Bone marrow (tissue), 2 donors: ENCODE results near the gene ZMYND11.

Source experiments
- DNase-seq, 2 donors: peaks; one replicate each; lab custom pipeline; 2025; lab: John Stamatoyannopoulos, UW

The ZMYND11 gene

DNA sequence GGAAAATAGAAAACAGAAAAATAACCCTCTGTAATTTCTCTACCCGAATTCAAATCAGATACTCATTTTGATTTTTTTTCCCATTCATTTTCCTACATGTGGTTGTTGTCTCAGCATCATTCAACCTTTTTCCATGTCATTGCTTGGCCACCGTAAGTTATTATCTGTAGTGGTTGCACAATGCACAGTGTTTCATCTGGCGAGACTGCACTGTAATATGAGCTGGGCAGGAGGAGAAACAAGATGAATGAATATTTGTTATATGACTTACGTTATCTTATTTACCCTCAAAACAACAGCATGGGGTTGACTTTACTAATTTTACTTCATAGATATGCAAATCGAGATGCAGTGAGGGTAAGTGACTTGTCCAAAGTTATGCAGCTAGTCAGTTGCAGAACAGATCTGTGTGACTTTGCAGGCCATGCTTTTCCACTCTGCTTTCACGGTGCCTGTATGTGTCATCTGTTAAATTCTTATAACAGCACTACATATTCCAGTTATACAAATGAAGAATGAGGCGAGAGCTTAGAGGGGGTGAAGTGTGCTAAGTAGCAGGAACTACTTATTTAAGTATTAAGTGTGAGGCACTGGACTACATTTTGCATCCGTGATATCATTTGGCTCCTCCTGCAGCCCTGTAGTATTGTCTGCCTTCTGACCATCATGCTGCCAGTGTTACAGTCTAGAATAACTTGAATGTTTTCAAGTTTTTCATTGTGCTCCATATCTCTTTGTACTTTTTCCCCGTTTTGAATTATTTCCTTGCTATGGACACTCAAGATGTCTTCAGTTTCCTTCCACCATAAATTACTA, 56.7 kb downstream of the ZMYND11 start:
- no peak for DNase-seq

DNA sequence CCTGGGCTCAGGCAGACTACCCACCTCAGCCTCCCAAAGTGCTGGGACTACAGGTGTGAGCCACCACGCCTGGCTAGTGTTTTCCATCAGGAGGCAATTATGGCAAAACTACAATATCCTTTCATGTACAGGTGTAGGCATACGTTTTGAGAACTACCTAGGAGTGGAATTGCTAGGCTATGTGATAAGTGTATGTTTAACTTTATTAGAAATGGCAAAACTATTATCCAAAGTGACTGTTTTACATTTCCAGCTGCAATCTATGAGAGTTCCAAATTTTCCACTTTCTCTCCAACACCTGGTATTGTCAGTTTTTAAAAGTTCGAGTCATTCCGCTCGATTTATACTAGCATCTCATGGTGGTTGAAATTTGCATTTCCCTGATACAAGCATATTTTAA, 59.0 kb downstream of the ZMYND11 start:
- no peak for DNase-seq

DNA sequence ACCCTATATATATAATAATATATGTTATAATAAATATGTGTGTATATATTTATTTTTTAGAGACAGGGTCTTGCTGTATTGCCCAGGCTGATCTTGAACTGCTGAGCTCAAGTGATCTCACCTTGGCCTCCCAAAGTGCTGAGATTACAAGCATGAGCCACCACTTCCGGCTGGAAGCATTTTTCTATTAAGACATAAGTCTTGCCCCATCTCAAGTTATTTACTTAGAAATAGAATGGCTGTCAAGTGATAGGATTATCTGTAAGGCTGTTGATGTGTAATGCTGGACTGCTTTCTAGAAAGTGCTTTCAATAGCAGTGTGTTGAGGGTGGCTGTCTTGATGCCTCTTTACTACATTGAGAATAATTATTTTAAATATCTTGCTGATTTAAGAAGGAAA, 65.2 kb downstream of the ZMYND11 start:
- DNase-seq = no peak

DNA sequence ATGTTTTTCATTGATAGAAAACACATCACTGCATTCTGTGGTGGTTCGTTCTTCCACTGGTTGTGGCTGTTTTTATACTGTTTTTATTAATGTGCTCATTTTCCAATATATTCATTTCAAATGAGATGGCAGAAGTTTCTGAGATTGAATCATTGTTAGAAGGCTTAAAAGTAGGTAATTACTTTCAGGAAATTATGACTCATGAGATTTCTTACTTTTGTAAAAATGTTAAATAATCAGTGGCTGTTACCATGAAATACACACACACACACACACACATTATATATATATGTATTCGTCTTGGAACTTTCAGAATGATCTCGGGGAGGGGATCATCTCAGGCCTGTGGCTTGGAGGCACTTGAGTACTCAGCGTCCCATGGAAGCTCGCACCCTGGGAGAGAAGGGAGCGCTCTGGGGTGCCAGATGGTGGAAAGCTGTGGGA, 66.1 kb downstream of the ZMYND11 start:
- no peak for DNase-seq

DNA sequence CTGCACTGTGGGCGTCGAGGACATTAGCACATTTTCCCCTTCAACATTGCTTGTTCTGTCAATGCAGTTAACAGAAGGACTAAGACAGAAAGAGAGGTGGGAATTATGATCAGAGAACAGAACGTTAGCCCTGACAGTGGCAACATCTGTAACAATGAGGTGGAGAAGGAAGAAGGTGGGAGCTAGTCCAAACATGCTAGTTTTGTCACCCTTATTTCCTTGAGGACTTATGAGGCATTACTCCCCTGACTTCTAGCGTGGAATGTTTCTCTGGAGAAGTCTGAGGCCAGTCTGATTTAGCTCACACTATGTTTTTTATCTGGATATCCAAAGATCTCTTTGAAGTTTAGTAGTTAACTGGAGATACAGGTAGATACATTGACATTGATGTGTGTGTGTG, 73.4 kb downstream of the ZMYND11 start:
- DNase-seq = no peak

DNA sequence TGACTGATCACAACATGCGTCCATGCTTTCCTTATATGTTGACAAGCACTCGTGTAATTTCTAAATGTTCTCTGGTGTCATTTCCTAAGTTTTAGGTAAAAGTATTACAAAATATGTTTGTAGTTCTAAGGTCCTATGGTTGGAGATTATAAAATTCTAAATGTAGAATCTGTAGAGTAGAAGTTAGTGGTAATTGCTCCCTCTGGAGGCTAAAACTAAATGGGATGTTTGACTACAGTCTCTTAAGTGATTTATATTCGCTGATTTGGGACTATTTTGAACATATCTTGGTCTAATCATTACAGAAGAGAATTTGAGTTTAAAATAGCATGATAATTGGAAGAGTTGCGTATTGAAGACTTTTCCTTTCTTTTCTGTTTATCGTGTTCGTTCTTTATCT, 74.1 kb downstream of the ZMYND11 start:
- no peak for DNase-seq

DNA sequence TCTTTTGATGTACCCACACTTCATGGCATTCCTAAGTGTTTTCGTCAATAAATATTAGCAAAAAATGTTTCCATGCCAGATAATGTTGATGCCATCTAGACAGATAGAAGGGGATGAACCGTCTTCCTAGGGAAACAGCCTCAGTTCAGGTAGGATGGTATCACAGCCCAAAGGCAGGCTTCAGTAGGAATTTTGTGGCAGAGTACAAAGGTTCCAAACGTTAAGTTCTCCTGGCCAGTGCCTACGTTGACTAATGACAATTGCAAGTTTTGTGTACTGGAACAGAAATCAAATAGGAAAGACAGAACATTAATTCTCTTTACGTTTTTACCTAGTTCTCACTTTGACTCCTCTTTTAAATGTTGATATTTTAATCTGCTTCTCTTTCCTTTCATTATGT, 75.0 kb downstream of the ZMYND11 start:
- no peak for DNase-seq

DNA sequence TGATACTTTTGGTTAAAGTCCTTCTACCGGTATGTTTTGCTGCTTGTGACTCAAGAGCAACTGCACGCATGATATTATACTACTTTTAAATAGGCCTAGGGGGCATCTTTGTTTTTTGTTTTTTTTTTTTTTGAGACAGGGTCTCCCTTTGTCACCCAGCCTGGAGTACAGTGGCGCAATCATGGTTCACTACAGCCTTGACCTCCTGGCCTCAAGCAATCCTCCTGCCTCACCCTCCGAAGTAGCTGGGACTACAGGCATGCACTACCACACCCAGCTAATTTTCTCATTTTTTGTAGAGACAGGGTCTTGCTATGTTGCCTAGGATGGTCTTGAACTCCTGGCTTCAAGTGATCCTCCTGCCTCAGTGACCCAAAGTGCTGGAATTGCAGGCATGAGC, 80.2 kb downstream of the ZMYND11 start:
- no peak for DNase-seq

DNA sequence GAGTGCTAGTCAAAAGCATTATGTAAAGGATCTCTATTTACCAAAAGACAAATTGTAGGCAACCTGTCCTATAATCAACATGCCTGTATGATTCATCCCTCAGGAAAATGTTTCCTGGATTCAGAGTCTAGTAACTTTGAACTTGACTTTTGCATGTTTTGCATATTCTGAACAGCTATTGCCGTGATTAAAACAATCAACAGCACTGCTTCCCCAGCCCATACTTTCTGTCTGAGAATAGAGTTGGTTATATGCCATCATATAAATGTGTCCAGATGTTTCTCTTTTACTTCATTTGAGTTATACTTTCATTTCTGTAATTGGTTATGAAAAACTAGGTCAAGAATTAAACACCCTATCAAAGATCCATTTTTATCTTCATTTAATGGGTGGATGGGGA, 83.5 kb downstream of the ZMYND11 start:
- no peak for DNase-seq

DNA sequence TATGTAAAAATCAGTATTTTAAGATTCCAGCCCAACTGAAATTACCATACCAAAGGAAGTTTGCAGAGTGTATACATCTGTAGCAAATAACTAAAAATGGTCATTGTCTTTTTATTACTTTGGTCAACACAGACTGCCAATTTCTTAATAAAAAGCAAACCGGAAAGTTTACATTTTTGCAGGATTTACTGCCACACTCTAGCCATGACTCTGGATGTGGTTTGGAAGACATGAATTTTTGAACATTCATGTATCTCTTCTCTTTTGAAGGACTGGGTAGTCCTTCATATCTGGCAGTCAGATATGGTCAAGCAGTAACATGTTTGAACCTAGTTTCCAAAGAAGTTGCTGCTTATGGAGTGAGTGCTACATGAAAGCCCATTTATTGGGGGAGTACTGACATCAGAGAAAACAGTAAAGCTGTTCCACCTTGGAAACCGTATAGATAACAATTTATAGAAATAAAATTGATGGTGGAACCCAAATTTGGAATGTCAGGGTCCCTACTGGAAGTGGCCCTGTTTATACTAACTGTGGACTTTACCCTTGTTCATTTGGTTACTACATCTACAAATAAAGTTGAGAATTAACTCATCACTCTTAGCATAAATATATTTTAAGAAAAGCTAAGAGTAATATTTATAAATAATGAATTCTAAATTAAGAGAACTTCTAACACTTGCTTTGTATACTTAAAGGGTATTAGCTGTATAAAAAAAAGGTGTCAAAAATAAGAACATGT, 84.6 kb downstream of the ZMYND11 start:
- DNase-seq = no peak

DNA sequence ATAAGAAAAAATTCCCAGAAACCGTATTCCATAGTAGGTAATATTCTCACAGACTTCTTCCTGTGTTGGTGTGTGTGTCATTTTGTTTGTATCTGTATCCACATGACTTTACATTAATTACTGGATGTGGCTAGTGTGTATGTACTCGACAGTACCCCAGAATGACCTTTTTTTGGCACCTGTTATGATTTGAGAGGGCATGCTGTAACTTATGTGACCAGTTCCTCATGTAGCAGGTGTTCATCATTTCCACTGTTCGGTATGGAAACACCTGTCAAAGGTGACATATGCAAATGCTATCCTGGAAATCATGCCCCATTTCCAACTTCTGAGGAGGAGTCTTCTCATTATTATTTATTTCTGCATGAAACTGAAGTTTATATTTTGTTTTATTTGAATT, 89.3 kb downstream of the ZMYND11 start:
- DNase-seq = no peak

DNA sequence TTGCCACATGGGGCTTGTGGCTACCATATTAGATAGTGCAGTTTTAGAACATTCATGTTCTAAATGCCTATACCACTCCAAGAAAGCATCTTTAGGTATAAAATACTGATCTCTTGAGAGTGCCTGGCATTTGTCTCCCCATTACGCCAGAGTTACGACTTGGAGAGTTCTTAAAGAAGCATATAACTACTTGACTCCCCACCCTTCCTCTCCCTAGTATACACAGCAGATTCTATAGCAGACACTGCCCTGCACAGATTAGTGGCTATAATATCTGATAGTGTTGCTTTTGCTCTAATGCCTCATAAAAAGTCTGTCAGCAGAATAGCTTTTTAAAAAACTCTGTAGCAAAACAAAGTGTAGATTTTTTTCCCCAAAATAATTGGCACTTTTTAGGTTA, 90.8 kb downstream of the ZMYND11 start:
- DNase-seq = no peak

DNA sequence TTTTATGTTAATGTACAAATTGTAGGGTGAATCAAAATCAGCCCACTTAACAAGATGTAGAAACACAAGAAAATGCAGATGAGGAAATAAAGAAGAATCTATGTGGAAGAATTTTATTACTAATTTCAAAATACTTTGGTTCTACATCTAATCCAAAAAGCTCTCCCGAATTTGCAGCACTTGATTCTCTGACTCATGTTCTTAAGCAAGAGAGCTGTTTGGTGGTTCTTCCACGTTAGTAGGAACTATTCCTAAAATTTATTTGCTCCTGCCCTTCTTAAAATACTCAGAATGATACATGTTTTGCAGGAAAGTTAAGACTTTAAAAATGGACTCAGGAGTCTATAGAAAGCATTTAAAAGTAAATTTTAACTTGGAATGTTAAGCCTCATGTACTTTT, 91.8 kb downstream of the ZMYND11 start:
- no peak for DNase-seq

DNA sequence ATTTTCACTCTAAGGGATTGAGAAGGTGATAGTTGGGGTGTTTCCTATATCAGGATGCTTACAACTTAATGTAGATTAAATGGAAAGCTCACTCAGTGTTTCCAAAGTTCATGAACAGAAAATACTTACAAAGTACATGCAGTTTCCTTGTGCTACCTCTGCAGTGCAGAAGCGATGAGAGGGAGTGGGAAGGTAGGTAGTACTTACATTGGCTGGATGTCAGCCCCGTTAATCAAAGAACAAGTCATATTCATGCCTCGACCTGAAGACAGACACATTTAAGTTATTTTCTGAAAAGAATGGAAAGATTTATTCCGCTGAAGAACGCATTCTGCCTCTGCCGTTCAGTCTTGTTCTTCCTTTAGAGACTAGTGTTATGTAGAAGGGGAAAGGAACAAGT, 93.1 kb downstream of the ZMYND11 start:
- no peak for DNase-seq

DNA sequence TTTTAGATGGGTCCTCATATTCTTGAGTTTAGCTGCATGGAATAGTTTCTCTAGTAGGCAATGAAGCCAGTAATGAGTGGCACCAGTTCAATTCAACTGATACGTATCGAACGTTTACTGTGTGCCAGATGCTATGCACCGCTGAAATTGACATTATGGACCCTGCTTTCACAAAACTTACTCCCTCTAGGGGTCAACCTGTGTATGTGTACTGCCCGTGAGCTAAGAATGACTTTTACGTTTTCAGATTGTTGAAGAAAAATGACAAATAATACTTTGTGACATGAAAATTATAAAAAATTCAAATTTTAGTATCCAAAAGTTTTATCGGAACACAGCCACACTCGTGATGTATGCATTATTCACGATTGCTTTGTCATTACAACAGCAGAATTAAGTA, 95.5 kb downstream of the ZMYND11 start:
- DNase-seq = no peak

DNA sequence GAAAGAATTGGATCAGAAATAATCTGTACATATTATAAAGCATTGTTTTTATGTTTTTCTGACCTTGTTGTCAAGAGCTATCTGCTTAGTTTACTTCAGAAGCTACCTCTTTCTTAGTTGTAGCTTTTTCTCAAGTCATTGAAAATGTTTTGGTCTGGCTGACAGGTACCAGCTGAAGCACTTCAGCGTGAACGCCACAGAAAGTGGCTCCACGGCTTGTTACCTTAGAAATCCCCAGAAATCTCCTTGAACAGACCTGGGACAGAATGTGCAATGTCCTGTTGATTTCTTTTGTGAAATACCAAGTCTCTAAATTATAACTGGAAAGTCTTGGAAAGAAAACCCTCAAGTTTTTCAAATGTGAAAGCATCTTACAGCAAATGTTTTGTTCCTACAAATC, 96.8 kb downstream of the ZMYND11 start:
- DNase-seq = no peak

DNA sequence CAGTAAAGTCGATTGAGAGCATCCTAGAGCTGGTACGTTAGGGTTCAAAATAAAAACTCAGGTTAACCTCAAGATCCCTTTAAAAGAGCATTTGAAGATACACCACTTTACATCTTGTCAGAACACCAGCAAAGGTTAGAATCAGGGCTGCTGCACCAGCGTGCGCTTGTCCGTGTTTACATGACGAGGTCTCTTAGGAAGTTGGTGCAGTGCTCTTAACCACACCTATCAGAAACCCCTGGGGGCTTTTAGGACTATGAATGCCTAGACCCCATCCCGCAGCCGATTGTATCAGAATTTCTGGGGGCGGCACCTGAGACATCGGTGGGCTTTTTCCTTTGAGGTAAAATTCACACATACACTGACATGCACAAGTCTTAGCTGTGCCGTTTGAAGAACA, 97.6 kb downstream of the ZMYND11 start:
- DNase-seq = no peak

DNA sequence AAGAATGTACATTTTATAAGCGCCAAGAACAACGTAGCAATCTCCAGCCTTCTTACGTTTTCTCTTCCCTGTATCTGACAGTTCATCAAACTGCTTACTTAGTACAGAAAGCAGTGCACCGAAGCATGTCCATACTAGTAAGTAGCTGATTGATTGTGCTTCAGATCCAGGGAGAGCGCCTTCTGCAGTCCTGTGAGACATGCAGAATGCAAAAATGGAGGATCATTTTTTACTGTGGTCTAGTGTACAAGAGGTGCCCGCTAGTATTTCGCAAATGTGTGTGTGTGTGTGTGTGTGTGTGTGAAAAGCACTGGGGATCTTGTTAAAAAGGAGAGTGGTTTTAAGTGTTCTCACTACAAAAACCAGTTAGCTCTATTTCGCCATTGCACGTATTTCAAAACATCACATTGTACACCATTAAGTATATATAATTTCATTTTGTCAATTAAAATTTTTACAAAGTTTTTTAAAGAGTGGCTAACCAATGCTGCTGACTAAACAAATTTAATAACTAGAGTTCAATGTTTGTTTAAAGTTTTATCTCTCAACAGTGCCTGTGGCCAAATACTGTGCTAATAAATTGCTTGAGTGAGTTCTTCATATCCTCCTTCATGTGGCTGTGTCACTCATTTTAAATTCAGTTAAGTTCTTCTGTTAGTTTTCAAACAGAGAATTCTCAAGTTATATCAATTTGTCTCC, 99.6 kb downstream of the ZMYND11 start:
- DNase-seq = no peak

DNA sequence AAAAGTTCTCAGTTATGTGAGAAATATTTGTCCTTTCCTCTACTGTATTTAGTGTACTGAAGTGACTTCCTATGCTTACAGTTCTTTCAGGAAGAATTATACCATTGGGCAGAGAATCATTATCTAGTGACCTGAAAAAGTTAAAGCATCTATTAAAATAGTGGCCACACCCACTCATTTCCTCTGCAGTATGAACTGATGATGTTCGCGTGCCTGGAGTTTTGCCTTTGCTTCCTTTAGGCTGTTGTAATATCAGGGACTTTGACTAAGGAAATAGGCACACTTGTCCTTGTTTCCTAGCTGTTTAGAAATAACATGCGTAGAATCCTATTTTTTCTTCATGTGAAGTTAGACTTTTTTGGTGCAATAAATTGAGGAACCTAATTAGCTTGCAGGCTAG, 100.7 kb downstream of the ZMYND11 start:
- DNase-seq = no peak

DNA sequence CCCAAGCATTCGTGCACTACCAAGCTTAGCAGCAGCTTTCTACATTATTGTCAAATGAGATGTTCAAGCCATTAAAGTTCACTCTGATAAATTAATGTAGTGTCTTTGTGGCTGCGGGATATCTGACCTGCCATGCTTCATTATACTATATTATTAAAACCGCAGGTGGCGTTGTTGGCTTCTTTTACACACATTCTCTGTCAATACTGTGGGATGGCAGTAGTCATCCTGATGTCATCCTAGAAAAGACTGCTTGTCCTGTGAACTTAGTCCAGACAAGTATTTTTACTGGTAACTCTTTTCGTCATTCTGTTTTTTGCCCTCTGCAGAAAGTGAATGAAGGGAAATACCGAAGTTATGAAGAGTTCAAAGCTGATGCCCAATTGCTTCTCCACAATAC, 103.9 kb downstream of the ZMYND11 start:
- DNase-seq = no peak

DNA sequence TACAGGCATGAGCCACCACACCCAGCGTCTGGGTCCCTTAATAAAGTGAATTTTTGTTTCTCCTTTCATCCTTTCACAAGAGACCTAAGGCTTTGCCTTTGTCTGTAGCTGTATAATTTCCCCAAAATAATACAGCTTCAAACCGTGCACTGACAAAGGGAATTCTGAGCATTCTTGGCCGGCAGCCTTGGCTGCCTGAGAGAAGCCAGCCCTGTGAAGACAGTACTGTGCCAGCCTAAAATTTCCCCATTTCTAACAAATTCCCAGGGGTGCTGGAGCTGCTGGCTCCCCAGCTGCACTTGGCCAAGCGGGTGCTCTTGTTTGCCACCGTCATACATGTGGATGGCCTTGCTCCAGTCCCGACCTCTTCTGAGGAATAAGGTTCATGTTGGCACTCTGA, 106.2 kb downstream of the ZMYND11 start:
- DNase-seq = no peak

DNA sequence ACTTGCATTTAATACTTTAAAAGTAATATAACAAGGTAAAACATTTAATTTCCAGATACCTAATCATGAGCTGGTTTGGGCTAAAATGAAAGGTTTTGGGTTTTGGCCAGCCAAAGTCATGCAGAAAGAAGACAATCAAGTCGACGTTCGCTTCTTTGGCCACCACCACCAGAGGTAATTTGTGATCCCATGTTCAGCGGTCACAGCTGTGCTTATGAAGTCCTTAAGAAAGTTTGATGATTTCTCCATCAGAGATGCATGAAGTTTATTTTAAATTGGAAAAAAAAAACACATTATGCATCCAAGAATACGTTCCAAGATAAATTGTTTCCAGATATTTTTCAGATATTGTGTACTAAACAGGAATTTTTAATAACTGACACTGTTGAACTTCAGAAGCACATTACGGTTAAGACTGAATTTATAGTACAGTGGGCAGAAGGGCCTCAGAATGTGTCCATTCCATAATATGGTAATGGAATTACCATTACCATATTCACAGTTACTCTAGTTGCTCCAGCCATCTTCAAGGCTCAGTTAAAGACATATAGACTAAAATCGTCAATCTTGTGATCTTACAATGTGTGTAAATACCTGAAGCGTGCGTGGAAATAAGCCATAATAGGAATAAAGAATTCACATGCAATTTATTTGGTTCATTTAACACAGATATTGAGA, 106.8 kb downstream of the ZMYND11 start:
- no peak for DNase-seq
